Measurements from ENCODE around the gene VPS45. TPM values are rescaled to one million over a fixed set of nuclear protein-coding genes. Genes with fewer than 3 reads are reported as not detected.

Gene VPS45
- total RNA-seq, 1 donor = 36.9 TPM

GRCh38 chr1:150186789-150187559, 119.4 kb downstream of the VPS45 start:
- H3K4me1 ChIP-seq (ENCODE audit: insufficient read depth, low read length) = peaks cover 19% of the 10 kb centered on the region
- H3K27me3 ChIP-seq (ENCODE audit: insufficient read depth, low read length) = no peaks in the 10 kb centered on the region
- peak overlapping the region; percentile 87 for H3K27ac ChIP-seq (ENCODE audit: low read depth, low read length)
- no peaks in the 10 kb centered on the region for H3K79me2 ChIP-seq (ENCODE audit: insufficient read depth, low read length)
- no peaks in the 10 kb centered on the region for H4K20me1 ChIP-seq (ENCODE audit: insufficient read depth, low read length)
- TF ChIP-seq CTCF (IDR thresholded peaks at IDR 0.05; ENCODE audit: extremely low read depth, low read depth, low read length) = peak; percentile 58
- peak overlapping the region; percentile 60 for H3K4me3 ChIP-seq (ENCODE audit: insufficient read depth, low read length)
- no peaks in the 10 kb centered on the region for H3K36me3 ChIP-seq (ENCODE audit: insufficient read depth, low read length)
- H2AFZ ChIP-seq (ENCODE audit: low read length) = peak overlapping the region; percentile 87
- no peak for DNase-seq (ENCODE audit: insufficient read length, low spot score, missing footprints)
- H3K9me3 ChIP-seq (ENCODE audit: low read depth, low read length) = no peaks in the 10 kb centered on the region
- peak overlapping the region; percentile 91 for H3K4me2 ChIP-seq (ENCODE audit: insufficient read depth, low read length)

- H3K4me3 ChIP-seq (ENCODE audit: insufficient read depth, low read length) = no peak overlapping the region
- no peaks in the 10 kb centered on the region for H4K20me1 ChIP-seq (ENCODE audit: insufficient read depth, low read length)
- H2AFZ ChIP-seq (ENCODE audit: low read length) = peak overlapping the region; percentile 70
- TF ChIP-seq CTCF (IDR thresholded peaks at IDR 0.05; ENCODE audit: extremely low read depth, low read depth, low read length) = no peak
- H3K36me3 ChIP-seq (ENCODE audit: insufficient read depth, low read length) = no peaks in the 10 kb centered on the region
- DNase-seq (ENCODE audit: insufficient read length, low spot score, missing footprints) = no peak
- H3K79me2 ChIP-seq (ENCODE audit: insufficient read depth, low read length) = no peaks in the 10 kb centered on the region
- H3K27ac ChIP-seq (ENCODE audit: low read depth, low read length) = peak overlapping the region; percentile 87
- H3K4me2 ChIP-seq (ENCODE audit: insufficient read depth, low read length) = peak overlapping the region; percentile 91
- H3K4me1 ChIP-seq (ENCODE audit: insufficient read depth, low read length) = peaks cover 25% of the 10 kb centered on the region
- no peaks in the 10 kb centered on the region for H3K9me3 ChIP-seq (ENCODE audit: low read depth, low read length)
- no peaks in the 10 kb centered on the region for H3K27me3 ChIP-seq (ENCODE audit: insufficient read depth, low read length)
These were observed 120.0 kb downstream of the VPS45 start for GRCh38 chr1:150187560-150187931.

- H3K9me3 ChIP-seq (ENCODE audit: low read depth, low read length) = no peaks in the 10 kb centered on the region
- H3K27me3 ChIP-seq (ENCODE audit: insufficient read depth, low read length) = no peaks in the 10 kb centered on the region
- no peaks in the 10 kb centered on the region for H3K36me3 ChIP-seq (ENCODE audit: insufficient read depth, low read length)
- H2AFZ ChIP-seq (ENCODE audit: low read length) = no peak overlapping the region
- no peak overlapping the region for H3K4me3 ChIP-seq (ENCODE audit: insufficient read depth, low read length)
- H3K4me2 ChIP-seq (ENCODE audit: insufficient read depth, low read length) = peak overlapping the region; percentile 46
- no peak for TF ChIP-seq CTCF (IDR thresholded peaks at IDR 0.05; ENCODE audit: extremely low read depth, low read depth, low read length)
- DNase-seq (ENCODE audit: insufficient read length, low spot score, missing footprints) = peak; percentile 83
- no peaks in the 10 kb centered on the region for H3K79me2 ChIP-seq (ENCODE audit: insufficient read depth, low read length)
- H4K20me1 ChIP-seq (ENCODE audit: insufficient read depth, low read length) = no peaks in the 10 kb centered on the region
- H3K4me1 ChIP-seq (ENCODE audit: insufficient read depth, low read length) = peaks cover 30% of the 10 kb centered on the region
- H3K27ac ChIP-seq (ENCODE audit: low read depth, low read length) = peak overlapping the region; percentile 72
These were observed 124.4 kb downstream of the VPS45 start for GRCh38 chr1:150192012-150192411.

- no peak for DNase-seq (ENCODE audit: insufficient read length, low spot score, missing footprints)
- H3K79me2 ChIP-seq (ENCODE audit: insufficient read depth, low read length) = no peaks in the 10 kb centered on the region
- no peaks in the 10 kb centered on the region for H3K36me3 ChIP-seq (ENCODE audit: insufficient read depth, low read length)
- H3K9me3 ChIP-seq (ENCODE audit: low read depth, low read length) = no peaks in the 10 kb centered on the region
- H3K4me1 ChIP-seq (ENCODE audit: insufficient read depth, low read length) = peaks cover 25% of the 10 kb centered on the region
- H3K4me3 ChIP-seq (ENCODE audit: insufficient read depth, low read length) = no peak overlapping the region
- peak overlapping the region; percentile 22 for H3K4me2 ChIP-seq (ENCODE audit: insufficient read depth, low read length)
- no peak for TF ChIP-seq CTCF (IDR thresholded peaks at IDR 0.05; ENCODE audit: extremely low read depth, low read depth, low read length)
- H4K20me1 ChIP-seq (ENCODE audit: insufficient read depth, low read length) = no peaks in the 10 kb centered on the region
- peak overlapping the region; percentile 73 for H3K27ac ChIP-seq (ENCODE audit: low read depth, low read length)
- peak overlapping the region; percentile 68 for H2AFZ ChIP-seq (ENCODE audit: low read length)
- H3K27me3 ChIP-seq (ENCODE audit: insufficient read depth, low read length) = no peaks in the 10 kb centered on the region
These were observed 126.9 kb downstream of the VPS45 start for GRCh38 chr1:150194381-150195031.

All from osteoblast (primary cell).